HG03095 (cell line): ENCODE measurements around the gene TSSK6.

ENCODE experiments used
- ATAC-seq: cut with Tn5 transposase; IDR thresholded peaks from one replicate; pipeline ENCODE4 v1.9.1; 2021; ENCODE audit warnings: moderate library complexity; ENCODE audit not compliant: unreplicated experiment

The TSSK6 gene

GRCh38 chr19:19507354-19507753 lies 8.0 kb downstream of the TSSK6 start:
- ATAC-seq, result no peak

GRCh38 chr19:19506592-19506991 lies 8.8 kb downstream of the TSSK6 start:
- ATAC-seq, result no peak

GRCh38 chr19:19505669-19506326 lies 9.6 kb downstream of the TSSK6 start:
- ATAC-seq, result no peak

GRCh38 chr19:19504754-19505668 lies 10.3 kb downstream of the TSSK6 start:
- ATAC-seq, result no peak

- ATAC-seq, result no peak
These were observed 12.3 kb downstream of the TSSK6 start for GRCh38 chr19:19502808-19503602.

- no peak for ATAC-seq
These were observed 13.1 kb downstream of the TSSK6 start for GRCh38 chr19:19502281-19502680.

GRCh38 chr19:19501798-19502197 lies 13.6 kb downstream of the TSSK6 start:
- no peak for ATAC-seq

GRCh38 chr19:19500975-19501644 lies 14.2 kb downstream of the TSSK6 start:
- ATAC-seq, result no peak

GRCh38 chr19:19499272-19499995 lies 15.9 kb downstream of the TSSK6 start:
- no peak for ATAC-seq

- no peak for ATAC-seq
These were observed 16.9 kb downstream of the TSSK6 start for GRCh38 chr19:19498255-19498991.

- no peak for ATAC-seq
These were observed 19.4 kb downstream of the TSSK6 start for GRCh38 chr19:19495614-19496603.

GRCh38 chr19:19493841-19494546 lies 21.4 kb downstream of the TSSK6 start:
- no peak for ATAC-seq

GRCh38 chr19:19492026-19492610 lies 23.2 kb downstream of the TSSK6 start:
- no peak for ATAC-seq

GRCh38 chr19:19491321-19492025 lies 23.9 kb downstream of the TSSK6 start:
- no peak for ATAC-seq

- ATAC-seq, result no peak
These were observed 25.0 kb downstream of the TSSK6 start for GRCh38 chr19:19490214-19490968.

GRCh38 chr19:19489804-19490204 lies 25.5 kb downstream of the TSSK6 start:
- ATAC-seq, result no peak
